Measurements from ENCODE around the gene PLXNB2.

GRCh38 chr22:50307890-50308596, 597 bp upstream of the PLXNB2 start:
- TF ChIP-seq CTCF (IDR thresholded peaks at IDR 0.05) (no peak), POLR2A (IDR thresholded peaks at IDR 0.05) (no peak)

Data from heart left ventricle (tissue), 13 donors.